GM19099 (cell line): Measurements from ENCODE around the gene DCANP1.

Source experiments
- POLR2A ChIP-seq: IDR thresholded peaks from 3 replicates; pipeline ENCODE4 v1.6.1; 2011; ENCODE audit warnings: low read depth; ENCODE audit not compliant: insufficient read length; ENCODE audit errors: extremely low read depth

The DCANP1 gene

GRCh38 chr5:135486131-135487036, 39.2 kb upstream of the DCANP1 start:
- no peak for TF ChIP-seq POLR2A

DNA sequence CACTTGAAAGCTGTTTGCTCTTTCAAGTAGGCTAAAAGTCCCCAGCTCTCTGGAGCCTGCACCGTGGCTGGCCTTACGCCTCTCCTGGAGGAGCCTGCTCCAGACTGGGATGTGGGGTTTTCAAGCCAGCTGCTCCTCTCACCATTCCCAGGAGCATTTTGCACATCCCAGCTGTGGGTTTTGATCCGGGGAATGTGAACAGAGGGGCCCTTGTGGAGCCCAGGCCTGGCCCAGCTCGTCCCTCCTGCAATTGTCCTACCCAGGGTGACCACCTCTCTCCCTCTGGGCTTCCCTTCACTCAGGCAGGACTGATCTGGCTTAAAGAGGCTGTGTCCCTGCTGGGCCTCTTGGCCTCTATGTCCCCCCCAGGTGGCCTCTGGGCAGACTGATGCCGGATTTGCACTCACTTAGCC, 37.5 kb upstream of the DCANP1 start:
- TF ChIP-seq POLR2A: no peak

DNA sequence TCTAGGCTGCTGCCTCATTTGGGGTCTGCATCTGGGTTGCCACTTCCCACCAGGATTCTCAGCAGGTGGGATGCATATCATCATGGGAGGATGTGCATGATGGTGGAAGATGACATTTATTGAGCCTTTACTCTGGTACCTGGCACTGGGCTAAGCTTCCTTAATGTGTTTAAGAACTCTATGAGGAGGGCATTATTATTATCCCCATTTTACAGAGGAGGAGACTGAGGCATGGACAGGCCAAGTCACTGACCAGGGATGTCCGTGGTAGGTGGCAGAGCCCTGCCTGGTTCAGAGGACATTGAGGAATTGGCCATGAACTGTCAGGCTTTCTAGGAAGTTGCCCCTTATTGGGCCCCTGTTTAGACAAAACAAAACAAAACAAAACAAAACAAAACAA, 36.1 kb upstream of the DCANP1 start:
- no peak for TF ChIP-seq POLR2A

DNA sequence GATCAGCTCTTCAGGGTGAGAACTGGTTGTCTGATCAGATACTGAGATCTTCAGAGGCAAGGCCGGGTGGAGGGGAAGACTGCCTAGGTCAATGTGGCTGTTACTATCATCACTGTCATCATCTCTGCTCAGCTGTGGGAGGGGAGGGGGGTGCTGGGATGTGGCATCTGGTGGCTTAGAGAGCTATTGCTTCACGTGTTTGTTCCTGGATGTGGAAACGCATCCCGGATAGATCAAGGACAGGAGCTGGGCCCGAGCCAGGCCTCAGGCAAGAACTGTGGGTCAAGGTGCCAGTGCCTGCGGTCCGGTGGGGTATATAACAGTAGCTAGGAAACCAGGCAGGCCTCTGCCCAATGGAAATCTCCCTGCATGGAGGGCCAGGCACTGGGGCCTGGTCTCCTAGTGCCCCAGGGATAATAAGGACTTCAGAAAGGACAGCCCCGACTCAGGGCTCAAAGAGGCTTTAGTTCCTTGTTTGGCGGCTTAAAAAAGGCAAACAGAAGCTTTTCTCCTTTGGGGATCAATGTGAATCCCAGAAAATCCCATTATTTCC, 35.3 kb upstream of the DCANP1 start:
- TF ChIP-seq POLR2A: no peak

DNA sequence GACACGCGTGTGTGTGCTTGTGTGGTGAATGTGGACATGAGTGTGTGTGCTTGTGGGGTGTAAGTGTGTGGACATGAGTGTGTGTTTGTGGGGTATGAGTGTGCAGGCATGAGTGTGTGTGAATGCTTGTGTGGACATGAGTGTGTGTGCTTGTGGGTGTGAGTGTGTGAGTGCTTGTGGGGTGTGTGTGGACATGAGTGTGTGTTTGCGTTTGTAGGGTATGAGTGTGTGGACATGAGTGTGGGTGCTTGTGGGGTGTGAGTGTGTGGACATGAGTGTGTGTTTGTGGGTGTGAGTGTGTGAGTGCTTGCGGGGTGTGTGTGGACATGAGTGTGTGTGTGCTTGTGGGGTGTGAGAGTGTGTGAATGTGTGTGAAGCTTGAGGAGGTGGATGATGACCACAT, 34.8 kb upstream of the DCANP1 start:
- TF ChIP-seq POLR2A: no peak

GRCh38 chr5:135481387-135481786, 34.2 kb upstream of the DCANP1 start:
- TF ChIP-seq POLR2A: no peak

DNA sequence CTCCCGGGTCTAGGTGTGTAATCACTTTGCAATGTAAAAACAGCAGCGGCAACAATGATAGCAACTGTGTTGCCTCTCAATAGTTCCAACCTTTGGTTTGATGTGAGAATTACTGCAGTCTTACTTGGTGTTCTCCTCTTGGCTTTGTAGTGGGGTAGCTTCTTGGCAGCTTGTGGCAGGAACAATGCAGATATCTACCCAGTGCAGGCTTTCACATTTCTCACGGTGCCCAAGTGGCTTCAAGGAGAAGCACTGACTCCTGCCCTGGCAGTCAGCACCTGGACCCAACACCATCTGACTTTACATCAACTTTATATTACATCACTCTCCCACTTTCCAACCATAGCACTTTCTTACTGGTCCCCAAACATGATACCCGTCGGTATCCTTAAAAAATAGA, 33.4 kb upstream of the DCANP1 start:
- TF ChIP-seq POLR2A: no peak

DNA sequence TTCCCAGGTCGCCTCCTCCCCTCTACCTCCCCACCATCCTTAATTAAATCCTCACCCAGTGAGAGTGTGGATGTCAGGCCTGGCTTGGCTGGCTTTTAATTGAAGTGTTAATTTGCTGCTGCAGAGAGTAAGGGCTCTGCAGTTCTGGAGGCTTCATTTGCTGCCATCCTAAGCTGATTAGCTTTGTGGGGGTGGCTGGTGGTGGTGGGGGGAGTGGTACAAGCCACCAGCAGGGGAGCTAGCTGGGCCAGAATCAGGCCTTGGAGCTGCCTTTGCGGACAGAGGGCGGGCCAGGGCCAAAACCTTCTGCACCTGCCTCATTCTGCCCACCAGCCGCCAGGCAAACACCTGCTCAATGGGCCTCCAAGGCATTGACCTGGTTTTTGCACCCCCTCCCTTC, 31.8 kb upstream of the DCANP1 start:
- TF ChIP-seq POLR2A: no peak

GRCh38 chr5:135477613-135478066, 30.5 kb upstream of the DCANP1 start:
- no peak for TF ChIP-seq POLR2A

DNA sequence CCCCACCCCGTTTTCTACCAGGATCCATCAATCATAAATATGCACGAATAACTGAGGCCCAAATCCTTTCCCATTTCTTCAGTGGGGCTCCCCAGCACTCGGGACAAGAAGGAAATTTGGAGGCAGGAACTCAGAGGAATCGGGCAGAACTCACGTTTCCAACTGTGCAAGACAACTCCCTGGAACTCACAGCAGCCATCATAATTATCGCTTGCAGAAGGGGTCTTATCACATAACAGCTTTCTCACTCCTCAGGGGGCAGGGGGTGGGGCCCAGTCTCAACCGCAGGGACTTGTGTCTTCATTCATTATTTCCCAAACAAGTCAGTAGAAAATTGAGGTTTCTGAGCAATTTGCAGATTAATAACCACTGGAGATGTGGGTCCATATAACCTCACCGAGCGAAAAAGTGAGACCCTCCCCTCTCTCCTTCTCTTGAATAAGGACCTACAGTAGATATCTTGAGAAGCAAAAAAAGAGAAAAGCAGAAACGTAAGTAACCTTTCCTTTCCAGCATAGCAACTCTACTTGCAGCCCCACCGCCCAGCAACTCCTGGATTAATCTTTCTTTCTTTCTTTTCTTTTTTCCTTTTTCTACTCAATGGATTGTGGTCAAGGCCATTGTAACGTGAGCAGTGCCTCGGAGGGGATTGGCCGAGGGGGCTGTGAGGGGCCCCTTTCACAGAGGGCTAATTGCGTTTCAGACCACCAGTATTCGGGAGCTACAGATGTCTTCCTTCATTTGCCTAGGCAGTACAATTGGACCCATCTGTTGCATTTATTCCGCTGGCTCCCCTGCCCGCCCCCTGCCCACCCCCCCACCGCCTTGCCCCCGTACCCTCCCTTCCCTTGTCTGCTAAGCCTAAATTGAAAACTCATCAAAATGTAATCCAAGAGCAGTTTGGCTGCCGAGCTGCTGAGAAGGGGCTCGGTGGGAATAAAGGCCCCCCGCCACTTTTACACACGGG, 29.8 kb upstream of the DCANP1 start:
- TF ChIP-seq POLR2A: no peak

DNA sequence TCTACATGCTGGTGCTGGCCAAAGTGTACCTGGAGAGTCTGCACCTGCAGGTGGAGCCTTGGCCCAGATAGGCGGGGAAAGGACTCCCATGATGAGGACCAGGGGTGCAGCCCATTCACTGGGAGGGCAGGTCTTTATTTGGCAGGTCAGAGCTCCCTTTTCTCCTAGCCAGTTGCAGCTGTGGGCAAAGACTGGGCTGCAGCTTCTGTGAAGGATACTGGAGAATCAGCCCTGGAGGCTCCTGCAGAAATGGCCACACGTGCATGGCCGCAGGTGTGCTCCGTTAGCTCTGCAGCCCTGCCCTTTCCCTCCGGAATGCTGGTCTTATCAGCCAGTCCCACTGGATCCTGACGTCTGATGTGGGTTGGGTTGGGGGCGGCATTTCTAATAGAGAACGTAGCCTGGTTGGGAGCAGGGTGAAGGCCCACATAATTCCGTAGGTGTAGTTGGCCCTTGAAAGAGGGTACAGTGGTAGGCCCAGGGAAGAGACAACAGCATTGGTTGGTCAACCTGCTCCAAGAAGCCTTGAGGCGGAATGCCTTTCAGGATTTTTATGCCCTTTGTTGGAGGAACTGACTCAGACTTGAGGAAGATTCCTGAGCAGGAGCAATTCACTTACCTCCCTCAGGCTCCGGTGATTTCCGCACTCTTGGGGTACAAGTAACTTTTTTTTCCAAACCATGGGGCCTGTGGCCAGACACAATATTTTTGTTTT, 27.0 kb upstream of the DCANP1 start:
- TF ChIP-seq POLR2A: no peak

GRCh38 chr5:135472141-135472540, 25.0 kb upstream of the DCANP1 start:
- TF ChIP-seq POLR2A: no peak

GRCh38 chr5:135471726-135472125, 24.6 kb upstream of the DCANP1 start:
- no peak for TF ChIP-seq POLR2A

GRCh38 chr5:135469911-135470310, 22.8 kb upstream of the DCANP1 start:
- TF ChIP-seq POLR2A: no peak

GRCh38 chr5:135468541-135468940, 21.4 kb upstream of the DCANP1 start:
- no peak for TF ChIP-seq POLR2A
